Esophagus squamous epithelium (tissue), 4 donors: ENCODE measurements around the gene FOXA3.

Experiments used
- CTCF ChIP-seq, 6 experiments: fragments of 450-650 bp in 4 of 6; fragments of 200-600 bp in 2 of 6; sonication (generic) in 2 of 6; IDR thresholded peaks; one replicate each; pipeline ENCODE4 v1.5.1; 2016 to 2019; ENCODE audit warnings: antibody characterized with exemption in 6 of 6, mild to moderate bottlenecking in 4 of 6, moderate library complexity in 4 of 6
- POLR2A ChIP-seq, 4 donors: fragments of 450-650 bp; IDR thresholded peaks; one replicate each; pipeline ENCODE4 v1.6.1; 2017; ENCODE audit warnings: antibody characterized with exemption in 4 of 4, mild to moderate bottlenecking in 4 of 4, moderate library complexity in 3 of 4

- TF ChIP-seq CTCF (IDR thresholded peaks at IDR 0.05): no peak
- TF ChIP-seq POLR2A (IDR thresholded peaks at IDR 0.05): no peak
Measured at GRCh38 chr19:45908956-45909355, 44.8 kb downstream of the FOXA3 start.
